A549 (cell line): ENCODE data around the gene TOX2. TPM values are rescaled to one million over a fixed set of nuclear protein-coding genes. Genes with fewer than 3 reads are reported as not detected.

Experiments
- ATAC-seq, 2 experiments: fragments of 200-7000 bp in 1 of 2; fragments of >200 bp in 1 of 2; cut with Nextera tagmentation in 1 of 2; cut with Tn5 transposase in 1 of 2; 3 replicates each; pipeline versions ENCODE4 v1.8.0 to v1.9.1; 2018 to 2020; ENCODE audit warnings: mild to moderate bottlenecking in 1 of 2, moderate library complexity in 1 of 2
- CTCF ChIA-PET: fragments of 300-600 bp; sonication (Branson Sonifier 250); formaldehyde crosslinking; extraction: SDS; loops from one replicate; lab custom pipeline; 2021; ENCODE audit warnings: antibody characterized with exemption, inconsistent platforms; lab: Yijun Ruan, JAX
- POLR2A ChIA-PET: fragments of 350-600 bp; formaldehyde crosslinking; extraction: SDS; loops from one replicate; lab custom pipeline; 2021; ENCODE audit warnings: antibody characterized with exemption, inconsistent platforms; lab: Yijun Ruan, JAX
- DNase-seq, 2 experiments: peaks; one replicate each; pipeline versions ENCODE4 v3.0.0 to v3.0.0-alpha.2; 2011 to 2016; ENCODE audit warnings: low read depth in 1 of 2, low spot score in 1 of 2
- FAIRE-seq: peaks from 2 replicates; lab custom pipeline; 2011; peaks lifted over from hg19 to GRCh38; lab: Jason Lieb, UNC
- H3K27ac ChIP-seq, 2 experiments: fragments of >200 bp; sonication (Bioruptor Twin); formaldehyde crosslinking; 3 replicates each; pipeline ENCODE4 v1.5.1; 2016 to 2017
- H3K4me1 ChIP-seq: fragments of >200 bp; sonication (Bioruptor Twin); formaldehyde crosslinking; 3 replicates; pipeline ENCODE4 v1.6.1; 2016
- H3K4me2 ChIP-seq: fragments of >200 bp; sonication (Bioruptor Twin); formaldehyde crosslinking; 3 replicates; pipeline ENCODE4 v1.6.1; 2016
- H3K4me3 ChIP-seq: fragments of >200 bp; sonication (Bioruptor Twin); formaldehyde crosslinking; 3 replicates; pipeline ENCODE4 v1.5.1; 2016
- H3K9me3 ChIP-seq: fragments of >200 bp; sonication (Bioruptor Twin); formaldehyde crosslinking; 3 replicates; pipeline ENCODE4 v1.6.1; 2016
- ATOH8 ChIP-seq: fragments of 250-450 bp; sonication (Bioruptor Pico); IDR thresholded peaks from 2 replicates; pipeline ENCODE4 v1.5.0; 2020; ENCODE audit warnings: low read depth, mild to moderate bottlenecking, moderate library complexity
- BCL3 ChIP-seq: fragments of >200 bp; sonication (Bioruptor Twin); formaldehyde crosslinking; IDR thresholded peaks from 3 replicates; pipeline ENCODE4 v1.6.1; 2016
- CHD4 ChIP-seq: fragments of 200-600 bp; sonication (generic); IDR thresholded peaks from 2 replicates; pipeline ENCODE4 v1.6.1; 2016; ENCODE audit warnings: antibody characterized with exemption, mild to moderate bottlenecking, borderline replicate concordance
- CTCF ChIP-seq: fragments of >200 bp; sonication (Bioruptor Twin); formaldehyde crosslinking; IDR thresholded peaks from 3 replicates; pipeline ENCODE4 v1.5.1; 2016
- EHMT2 ChIP-seq: fragments of 200-600 bp; sonication (generic); IDR thresholded peaks from 2 replicates; pipeline ENCODE4 v1.6.1; 2016; ENCODE audit warnings: antibody characterized with exemption, low read depth, mild to moderate bottlenecking, moderate library complexity
- FOSB ChIP-seq: fragments of 250-450 bp; sonication (Bioruptor Pico); IDR thresholded peaks from 2 replicates; pipeline ENCODE4 v1.5.0; 2020; ENCODE audit warnings: mild to moderate bottlenecking, moderate library complexity
- FOSL2 ChIP-seq, 2 experiments: fragments of 450-650 bp in 1 of 2; fragments of >200 bp in 1 of 2; sonication (Bioruptor Twin) in 1 of 2; formaldehyde crosslinking; IDR thresholded peaks; 2 replicates each; pipeline versions ENCODE4 v1.5.0 to v1.6.1; 2016 to 2020; ENCODE audit warnings: mild to moderate bottlenecking in 1 of 2, moderate library complexity in 1 of 2
- HES2 ChIP-seq: fragments of >200 bp; sonication (Bioruptor Twin); formaldehyde crosslinking; IDR thresholded peaks from 2 replicates; pipeline ENCODE4 v1.6.1; 2016
- HEYL ChIP-seq: fragments of 250-450 bp; sonication (Bioruptor Pico); IDR thresholded peaks from 2 replicates; pipeline ENCODE4 v1.8.0; 2021; ENCODE audit warnings: mild to moderate bottlenecking, moderate library complexity
- JUNB ChIP-seq: fragments of >200 bp; sonication (Bioruptor Twin); formaldehyde crosslinking; IDR thresholded peaks from 2 replicates; pipeline ENCODE4 v1.6.1; 2016
- MAFK ChIP-seq: fragments of 450-650 bp; IDR thresholded peaks from 2 replicates; pipeline ENCODE4 v1.6.1; 2014; ENCODE audit not compliant: partially characterized antibody
- MYC ChIP-seq: IDR thresholded peaks from 2 replicates; pipeline ENCODE4 v1.6.1; 2012; ENCODE audit warnings: mild to moderate bottlenecking, inconsistent platforms, low read length, improper control_type of control experiment, borderline replicate concordance
- NFE2L2 ChIP-seq: fragments of 150-350 bp; conservative IDR thresholded peaks from 2 replicates; pipeline ENCODE4 v1.6.1; 2014; ENCODE audit warnings: low read length
- PBX3 ChIP-seq: IDR thresholded peaks from 2 replicates; pipeline ENCODE4 v1.6.1; 2012
- RAD21 ChIP-seq, 2 experiments: fragments of >200 bp in 1 of 2; sonication (Bioruptor Twin) in 1 of 2; formaldehyde crosslinking in 1 of 2; IDR thresholded peaks in 1 of 2; conservative IDR thresholded peaks in 1 of 2; 2 replicates in 1 of 2; 3 replicates in 1 of 2; pipeline ENCODE4 v1.6.1; 2012 to 2018; ENCODE audit warnings: inconsistent platforms in 1 of 2
- RCOR1 ChIP-seq: fragments of 150-350 bp; IDR thresholded peaks from 2 replicates; pipeline ENCODE4 v1.6.1; 2014; ENCODE audit warnings: antibody characterized with exemption, low read length, low read depth
- USF2 ChIP-seq: fragments of 450-650 bp; IDR thresholded peaks from 2 replicates; pipeline ENCODE4 v1.6.1; 2014; ENCODE audit warnings: antibody characterized with exemption
- ZC3H11A ChIP-seq: fragments of 450-650 bp; IDR thresholded peaks from 2 replicates; pipeline ENCODE4 v1.6.1; 2014; ENCODE audit warnings: antibody characterized with exemption, mild to moderate bottlenecking
- ZSCAN20 ChIP-seq: fragments of 250-450 bp; sonication (Bioruptor Pico); IDR thresholded peaks from 2 replicates; pipeline ENCODE4 v1.8.0; 2022; ENCODE audit warnings: mild to moderate bottlenecking, moderate library complexity
- WGBS: methylation state at CpG from one replicate; pipeline ENCODE4 v1.1.6; 2017; ENCODE audit errors: missing lambda C conversion rate; 5-methylcytosine and 5-hydroxymethylcytosine counted together
- polyA plus RNA-seq, 4 experiments: library from polyadenylated mRNA; depleted of rRNA in 3 of 4; stranded (reverse); fragments of >200 nt; fragmentation: RNase III in 1 of 4; extraction: RNeasy Plus Mini Kit Qiagen cat#74134 plus additional on column Dnase treatment in 1 of 4; gene quantifications; 2 replicates in 3 of 4; 3 replicates in 1 of 4; pipeline ENCODE4 v1.2.3, GENCODE V29; 2011 to 2017

The TOX2 gene
- polyA plus RNA-seq, 2 of the 4 experiments (the other 2 are of a cell fraction): 2.5 to 5.3 TPM

GRCh38 chr20:44087857-44088120, 173.1 kb downstream of the TOX2 start:
- WGBS: 71% methylated on average over 3 of the region's 4 CpGs
- no peak overlapping the region for H3K27ac ChIP-seq
- no peaks in the 10 kb centered on the region for H3K9me3 ChIP-seq
- TF ChIP-seq CTCF: no peak
- TF ChIP-seq FOSB (CRISPR knock-in tag): no peak
- no peak for TF ChIP-seq HEYL (CRISPR knock-in tag)
- TF ChIP-seq ZSCAN20 (CRISPR knock-in tag): no peak
- TF ChIP-seq JUNB: no peak
- no peak for TF ChIP-seq EHMT2
- no peak for TF ChIP-seq PBX3
- no peak for TF ChIP-seq ATOH8 (CRISPR knock-in tag)
- no peak for TF ChIP-seq HES2
- no peak for TF ChIP-seq RCOR1
- TF ChIP-seq MYC: no peak
- no peak for TF ChIP-seq RAD21 (conservative IDR thresholded peaks at IDR 0.05 in 1 of 2, IDR thresholded peaks at IDR 0.05 in 1 of 2)
- TF ChIP-seq FOSL2 (IDR thresholded peaks at IDR 0.05): no peak
- TF ChIP-seq FOSL2 (CRISPR knock-in tag; IDR thresholded peaks at IDR 0.05): no peak
- no peak for TF ChIP-seq BCL3
- no peak for TF ChIP-seq NFE2L2
- ChIA-PET POLR2A (no interaction called here), CTCF (interaction anchor here (1.8 kb wide), 1 partner anchor 338 kb away, joined by 13 read pairs; no protein-coding TSS in a partner anchor)
- FAIRE-seq (no peak), DNase-seq (no peak), ATAC-seq (no peak)
- no peak overlapping the region for H3K4me3 ChIP-seq
- H3K4me2 ChIP-seq: no peak overlapping the region
- peaks cover 3% of the 10 kb centered on the region; the same call in 1 of the 3 replicates for H3K4me1 ChIP-seq

- FAIRE-seq: no peak
- peak overlapping the region in 1 of 2 experiments; percentile 43; a peak in 3 of 6 replicates for H3K27ac ChIP-seq
- CTCF ChIA-PET: interaction anchor here (0.6 to 2.9 kb wide), 13 partner anchors 8 to 660 kb away, joined by 3 to 19 read pairs (median 4); no protein-coding TSS in a partner anchor
- peaks cover 3% of the 10 kb centered on the region; the same call in 1 of the 3 replicates for H3K4me1 ChIP-seq
- peak overlapping the region; percentile 41; the same call in 2 of the 3 replicates for H3K4me2 ChIP-seq
- POLR2A ChIA-PET: interaction anchor here (1.0 kb wide), 1 partner anchor 633 kb away, joined by 3 read pairs; no protein-coding TSS in a partner anchor
- H3K9me3 ChIP-seq: no peaks in the 10 kb centered on the region
- no peak overlapping the region for H3K4me3 ChIP-seq
- 59% methylated on average over 7 of the region's 7 CpGs for WGBS
- peak; percentile 28 for TF ChIP-seq MAFK
- no peak for TF ChIP-seq ATOH8 (CRISPR knock-in tag)
- TF ChIP-seq CHD4: no peak
- no peak for TF ChIP-seq JUNB
- TF ChIP-seq USF2: peak; percentile 82
- TF ChIP-seq ZC3H11A: no peak
- TF ChIP-seq MYC: no peak
- peak; percentile 12 to 75; a peak in 3 of 6 replicates for ATAC-seq
- peak; percentile 36 to 71 for DNase-seq
Observed at GRCh38 chr20:44089987-44090674, 175.5 kb downstream of the TOX2 start.
